Glutamatergic neuron (in vitro differentiated cells): Measurements from ENCODE around the gene TTC24. TPM values are rescaled to one million over a fixed set of nuclear protein-coding genes. Genes with fewer than 3 reads are reported as not detected.

ENCODE experiments used
- DNase-seq: peaks from one replicate; pipeline ENCODE4 v3.0.0; 2022
- H3K27ac Mint-ChIP-seq: one replicate; pipeline ENCODE4 v1.8.0; 2020; ENCODE audit warnings: mild to moderate bottlenecking, mixed read lengths, inconsistent platforms; ENCODE audit not compliant: unreplicated experiment
- H3K27me3 Mint-ChIP-seq: one replicate; pipeline ENCODE4 v1.8.0; 2020; ENCODE audit warnings: mild to moderate bottlenecking, moderate library complexity, mixed read lengths, inconsistent platforms; ENCODE audit not compliant: unreplicated experiment
- H3K36me3 Mint-ChIP-seq: one replicate; pipeline ENCODE4 v1.8.0; 2020; ENCODE audit warnings: mild to moderate bottlenecking, mixed read lengths, inconsistent platforms; ENCODE audit not compliant: unreplicated experiment
- H3K4me1 Mint-ChIP-seq: one replicate; pipeline ENCODE4 v1.8.0; 2020; ENCODE audit warnings: mild to moderate bottlenecking, low read depth, mixed read lengths, inconsistent platforms; ENCODE audit not compliant: unreplicated experiment
- H3K4me3 Mint-ChIP-seq: one replicate; pipeline ENCODE4 v1.8.0; 2020; ENCODE audit warnings: mild to moderate bottlenecking, mixed read lengths, inconsistent platforms; ENCODE audit not compliant: unreplicated experiment
- H3K9me3 Mint-ChIP-seq: one replicate; pipeline ENCODE4 v1.8.0; 2020; ENCODE audit warnings: mild to moderate bottlenecking, moderate library complexity, mixed read lengths, inconsistent platforms; ENCODE audit not compliant: unreplicated experiment
- CTCF ChIP-seq: fragments of 200-600 bp; sonication (generic); IDR thresholded peaks from one replicate; pipeline ENCODE4 v1.5.0; 2021; ENCODE audit not compliant: partially characterized antibody, unreplicated experiment
- total RNA-seq: library from RNA; stranded (reverse); fragmentation: NEBNext Ultra II Directional; extraction: Animal tissue kit (Norgen Biotek cat#: 25700); gene quantifications from one replicate; pipeline ENCODE4 v1.2.1, GENCODE V29; 2021; ENCODE audit not compliant: unreplicated experiment

Gene TTC24
- total RNA-seq, 1 donor from 2014 or later, result not detected

- no peak overlapping the region for H3K4me3 Mint-ChIP-seq
- H3K36me3 Mint-ChIP-seq, result no peaks in the 10 kb centered on the region
- no peak for DNase-seq
- no peak overlapping the region for H3K27ac Mint-ChIP-seq
- no peaks in the 10 kb centered on the region for H3K4me1 Mint-ChIP-seq
- H3K9me3 Mint-ChIP-seq, result no peaks in the 10 kb centered on the region
- no peak for TF ChIP-seq CTCF
- peaks cover 5% of the 10 kb centered on the region for H3K27me3 Mint-ChIP-seq
Measured at GRCh38 chr1:156537027-156537426, 42.5 kb upstream of the TTC24 start.

- H3K36me3 Mint-ChIP-seq, result no peaks in the 10 kb centered on the region
- no peak overlapping the region for H3K27ac Mint-ChIP-seq
Measured at GRCh38 chr1:156538711-156539440, 40.6 kb upstream of the TTC24 start.

GRCh38 chr1:156539818-156540355 lies 39.6 kb upstream of the TTC24 start:
- H3K4me1 Mint-ChIP-seq, result no peaks in the 10 kb centered on the region
- no peaks in the 10 kb centered on the region for H3K36me3 Mint-ChIP-seq
- H3K9me3 Mint-ChIP-seq, result peaks cover 3% of the 10 kb centered on the region
- H3K4me3 Mint-ChIP-seq, result no peak overlapping the region
- H3K27ac Mint-ChIP-seq, result no peak overlapping the region
- H3K27me3 Mint-ChIP-seq, result peaks cover 3% of the 10 kb centered on the region
- DNase-seq, result no peak
- TF ChIP-seq CTCF, result no peak

More at GRCh38 chr1:156538711-156539440, 40.6 kb upstream of the TTC24 start:
- H3K4me3 Mint-ChIP-seq, result no peak overlapping the region
- TF ChIP-seq CTCF, result no peak
- H3K9me3 Mint-ChIP-seq, result peaks cover 3% of the 10 kb centered on the region
- H3K27me3 Mint-ChIP-seq, result peaks cover 3% of the 10 kb centered on the region
- no peaks in the 10 kb centered on the region for H3K4me1 Mint-ChIP-seq
- DNase-seq, result no peak

GRCh38 chr1:156540955-156541354 lies 38.6 kb upstream of the TTC24 start:
- Mint-ChIP-seq H3K27me3 (no peaks in the 10 kb centered on the region), H3K4me1 (no peaks in the 10 kb centered on the region), H3K4me3 (no peak overlapping the region), H3K9me3 (peaks cover 3% of the 10 kb centered on the region), H3K27ac (no peak overlapping the region), H3K36me3 (no peaks in the 10 kb centered on the region)
- no peak for TF ChIP-seq CTCF
- DNase-seq, result no peak

- no peak for DNase-seq
- Mint-ChIP-seq H3K4me3 (no peak overlapping the region), H3K9me3 (peaks cover 3% of the 10 kb centered on the region), H3K4me1 (no peaks in the 10 kb centered on the region), H3K27me3 (peaks cover 3% of the 10 kb centered on the region), H3K36me3 (no peaks in the 10 kb centered on the region), H3K27ac (no peak overlapping the region)
- TF ChIP-seq CTCF, result no peak
Measured at GRCh38 chr1:156543066-156543465, 36.5 kb upstream of the TTC24 start.
